ENCODE data around the gene SKA3.

- no peak for TF ChIP-seq CTCF (IDR thresholded peaks at IDR 0.05)
- no peak for TF ChIP-seq POLR2A (IDR thresholded peaks at IDR 0.05)
Measured at GRCh38 chr13:21142766-21143165, 33.6 kb downstream of the SKA3 start.

All from uterus (tissue), 2 donors.